HepG2 (cell line): Measurements from ENCODE around the gene FAM20C. TPM values are rescaled to one million over a fixed set of nuclear protein-coding genes. Genes with fewer than 3 reads are reported as not detected.

Experiments
- ATAC-seq: fragments of 200-7000 bp; cut with Tn5 transposase; 3 replicates; pipeline ENCODE4 v1.9.1; 2020; ENCODE audit warnings: mild to moderate bottlenecking, moderate library complexity
- BruUV-seq: library from RNA; stranded (reverse); fragments of 400-500 nt; replicated peaks from 2 replicates; lab custom pipeline; 2021; lab: Mats Ljungman, UMichigan
- CTCF ChIA-PET: fragments of 300-600 bp; formaldehyde crosslinking; extraction: SDS; loops from one replicate; lab custom pipeline; 2021; ENCODE audit warnings: low total read pairs, inconsistent platforms, low intra/inter-chr PET ratio; lab: Yijun Ruan, JAX
- POLR2A ChIA-PET: fragments of 350-600 bp; sonication (Branson Sonifier 250); formaldehyde crosslinking; loops from one replicate; lab custom pipeline; 2020; ENCODE audit warnings: antibody characterized with exemption, inconsistent platforms; lab: Yijun Ruan, JAX
- DNase-seq: peaks from one replicate; pipeline ENCODE4 v3.0.0-alpha.2; 2015; ENCODE audit warnings: low spot score
- FAIRE-seq: peaks from 3 replicates; lab custom pipeline; 2011; peaks lifted over from hg19 to GRCh38; lab: Jason Lieb, UNC
- H2AFZ ChIP-seq: one replicate; pipeline ENCODE4 v1.6.1; 2011; ENCODE audit warnings: low read length, inconsistent platforms
- H3K27ac ChIP-seq: fragments of 300-600 bp; 3 replicates; pipeline ENCODE4 v1.8.0; 2011; ENCODE audit warnings: mixed run types, mild to moderate bottlenecking, mixed read lengths, low read length, inconsistent platforms; ENCODE audit not compliant: insufficient read depth; ENCODE audit errors: extremely low read length
- H3K27me3 ChIP-seq, 2 experiments: fragments of 200-600 bp in 1 of 2; 2 replicates in 1 of 2; 3 replicates in 1 of 2; pipeline versions ENCODE4 v1.6.0 to v1.8.0; 2011; ENCODE audit warnings: low read length in 2 of 2, mild to moderate bottlenecking in 2 of 2, moderate library complexity in 2 of 2, inconsistent platforms in 1 of 2; ENCODE audit not compliant: insufficient read depth in 2 of 2, control insufficient read depth in 1 of 2
- H3K36me3 ChIP-seq, 2 experiments: fragments of 200-600 bp in 1 of 2; replicated peaks in 1 of 2; 2 replicates in 1 of 2; 3 replicates in 1 of 2; pipeline versions ENCODE4 v1.5.1 to v1.8.0; 2011; ENCODE audit warnings: low read length in 2 of 2, inconsistent platforms in 1 of 2; ENCODE audit not compliant: insufficient read depth in 2 of 2, control insufficient read depth in 1 of 2
- H3K4me1 ChIP-seq: 2 replicates; pipeline ENCODE4 v1.5.1; 2012; ENCODE audit warnings: low read length, inconsistent platforms; ENCODE audit not compliant: insufficient read depth
- H3K4me2 ChIP-seq: 2 replicates; pipeline ENCODE4 v1.6.0; 2011; ENCODE audit warnings: low read depth, low read length, inconsistent platforms
- H3K4me3 ChIP-seq, 3 experiments: fragments of 200-600 bp in 1 of 3; sonication (generic), shearing (Covaris generic) in 1 of 3; replicated peaks in 1 of 3; 2 replicates each; pipeline ENCODE4 v1.5.1; 2011 to 2016; ENCODE audit warnings: low read length in 3 of 3, inconsistent platforms in 2 of 3, low read depth in 2 of 3, mild to moderate bottlenecking in 2 of 3, control low read depth in 1 of 3, mixed read lengths in 1 of 3; ENCODE audit not compliant: insufficient read depth in 1 of 3
- H3K79me2 ChIP-seq: one replicate; pipeline ENCODE4 v1.6.1; 2011; ENCODE audit warnings: low read length, inconsistent platforms; ENCODE audit not compliant: insufficient read depth
- H3K9ac ChIP-seq: 2 replicates; pipeline ENCODE4 v1.6.0; 2011; ENCODE audit warnings: mild to moderate bottlenecking, low read depth, low read length, inconsistent platforms; ENCODE audit not compliant: insufficient read depth
- H3K9me3 ChIP-seq: 2 replicates; pipeline ENCODE4 v1.5.1; 2012; ENCODE audit warnings: mild to moderate bottlenecking, low read length
- H4K20me1 ChIP-seq: 2 replicates; pipeline ENCODE4 v1.6.0; 2011; ENCODE audit warnings: inconsistent platforms, mild to moderate bottlenecking, low read length, moderate library complexity; ENCODE audit not compliant: insufficient read depth
- ASH2L ChIP-seq: fragments of 300-600, 200-600 bp; sonication (generic); IDR thresholded peaks from 2 replicates; pipeline ENCODE4 v1.7.0; 2017; ENCODE audit warnings: low read depth, mild to moderate bottlenecking, moderate library complexity, mixed read lengths, low read length; ENCODE audit not compliant: insufficient read length
- CHCHD3 ChIP-seq: sonication (generic); formaldehyde crosslinking; IDR thresholded peaks from 2 replicates; pipeline ENCODE4 v1.8.0; 2022; ENCODE audit warnings: mild to moderate bottlenecking, missing genetic modification reagents, moderate library complexity
- GTF2F1 ChIP-seq: fragments of 150-350 bp; IDR thresholded peaks from 2 replicates; pipeline ENCODE4 v1.6.1; 2014; ENCODE audit warnings: low read length
- HNRNPUL1 ChIP-seq: fragments of 200-400 bp; formaldehyde crosslinking; IDR thresholded peaks from 2 replicates; pipeline ENCODE4 v1.6.1; 2017; ENCODE audit warnings: low read depth, mild to moderate bottlenecking, low read length, moderate library complexity
- KDM1A ChIP-seq: IDR thresholded peaks from 2 replicates; pipeline ENCODE4 v1.6.1; 2016; ENCODE audit warnings: missing compliant biosample characterization
- PITX1 ChIP-seq: sonication (generic); formaldehyde crosslinking; IDR thresholded peaks from 2 replicates; pipeline ENCODE4 v1.5.1; 2020; ENCODE audit warnings: mild to moderate bottlenecking, missing genetic modification reagents
- SMARCC2 ChIP-seq: fragments of 450-650 bp; IDR thresholded peaks from 2 replicates; pipeline ENCODE4 v1.6.1; 2017; ENCODE audit warnings: antibody characterized with exemption, mild to moderate bottlenecking
- SSRP1 ChIP-seq: IDR thresholded peaks from 2 replicates; pipeline ENCODE4 v1.6.1; 2016; ENCODE audit warnings: control low read depth
- TBP ChIP-seq: sonication (generic); formaldehyde crosslinking; IDR thresholded peaks from 2 replicates; pipeline ENCODE4 v1.5.0; 2020; ENCODE audit warnings: missing genetic modification reagents
- ZNF607 ChIP-seq: sonication (generic); formaldehyde crosslinking; IDR thresholded peaks from 2 replicates; pipeline ENCODE4 v1.5.1; 2020; ENCODE audit warnings: missing genetic modification reagents, mild to moderate bottlenecking, borderline replicate concordance
- WGBS: methylation state at CpG from one replicate; pipeline ENCODE4 v1.1.6; 2017; ENCODE audit warnings: low lambda C conversion rate; 5-methylcytosine and 5-hydroxymethylcytosine counted together
- in situ Hi-C: cut with HindIII; loops from 2 replicates; pipeline ENCODE4 v1.10.0; 2017; ENCODE audit warnings: low pct_unique_long_range_greater_than_20kb; ENCODE audit not compliant: extremely low pct_ligation_motif_present
- intact Hi-C: fragments of 100-400 bp; cut with micrococcal nuclease; formaldehyde crosslinking; loops from one replicate; pipeline ENCODE4 v1.10.0; 2022; ENCODE audit not compliant: unreplicated experiment
- polyA plus RNA-seq, 8 experiments: library from polyadenylated mRNA; depleted of rRNA in 3 of 8; stranded (reverse) in 7 of 8; unstranded in 1 of 8; fragments of >200 nt; fragmentation: Illumina TruSeq in 4 of 8; extraction: Trizol in 4 of 8; gene quantifications; 2 replicates each; pipeline versions ENCODE4 v1.2.1 to v1.2.3, GENCODE V29; 2011 to 2016; ENCODE audit warnings: low read depth in 4 of 8, missing spikeins in 1 of 8, mixed read lengths in 1 of 8; ENCODE audit not compliant: insufficient read depth in 1 of 8
- total RNA-seq, 5 experiments: library from RNA; depleted of rRNA; stranded (reverse); fragments of >200 nt; fragmentation: Illumina TruSeq; extraction: Trizol; gene quantifications; 2 replicates each; pipeline ENCODE4 v1.2.3, GENCODE V29; 2016; ENCODE audit warnings: low read depth in 1 of 5
- TF ChIP-seq, protein P1 (sequence below): sonication (generic); formaldehyde crosslinking; IDR thresholded peaks from 2 replicates; pipeline ENCODE4 v1.8.0; 2022; ENCODE audit warnings: mild to moderate bottlenecking, missing genetic modification reagents, borderline replicate concordance
- TF ChIP-seq, protein P2 (sequence below): IDR thresholded peaks from 2 replicates; pipeline ENCODE4 v1.6.1; 2012; ENCODE audit warnings: inconsistent platforms
- TF ChIP-seq, protein P3 (sequence below): sonication (generic); formaldehyde crosslinking; IDR thresholded peaks from 2 replicates; pipeline ENCODE4 v1.8.1; 2023; ENCODE audit warnings: mild to moderate bottlenecking, missing genetic modification reagents, borderline replicate concordance
- TF ChIP-seq, protein P4 (sequence below): sonication (generic); formaldehyde crosslinking; IDR thresholded peaks from 2 replicates; pipeline ENCODE4 v1.8.0; 2022; ENCODE audit warnings: missing genetic modification reagents, mild to moderate bottlenecking, borderline replicate concordance
- TF ChIP-seq, protein P5 (sequence below): IDR thresholded peaks from 2 replicates; pipeline ENCODE4 v1.6.1; 2016; ENCODE audit warnings: low read depth, borderline replicate concordance

FAM20C gene
- total and polyA plus RNA-seq, 2 of the 13 experiments (the other 11 are each of a cell fraction or from before 2014, with no cell fraction given), result 11.9 to 19.9 TPM

DNA sequence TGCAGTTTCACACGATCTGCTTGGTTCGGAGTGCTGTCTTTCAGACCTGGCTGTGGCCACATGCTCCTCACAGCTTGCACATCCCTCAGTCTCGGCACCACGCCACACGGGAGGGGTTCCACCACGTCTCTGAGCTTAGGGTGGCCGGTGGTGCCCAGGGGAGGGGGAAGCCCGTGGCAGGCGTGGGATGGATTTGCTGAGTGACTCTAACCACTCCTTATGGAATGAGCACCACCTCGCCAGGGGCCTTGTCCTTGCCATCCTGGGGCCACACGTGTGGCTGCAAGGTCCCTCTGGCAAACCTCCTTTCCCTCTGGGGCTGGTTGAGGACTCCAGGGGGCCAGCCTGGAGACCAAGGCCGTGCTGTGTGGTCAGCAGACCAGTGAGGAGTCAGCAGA is 29.1 kb upstream of the FAM20C start:
- Histone ChIP-seq H3K4me3 (no peak overlapping the region), H3K79me2 (no peaks in the 10 kb centered on the region), H3K4me2 (no peak overlapping the region), H3K36me3 (no peaks in the 10 kb centered on the region), H3K9me3 (no peaks in the 10 kb centered on the region), H3K9ac (no peak overlapping the region), H3K27ac (no peak overlapping the region), H2AFZ (no peak overlapping the region), H4K20me1 (no peaks in the 10 kb centered on the region), H3K4me1 (peaks cover 8% of the 10 kb centered on the region), H3K27me3 (peaks cover 12 to 78% of the 10 kb centered on the region in 2 experiments; a peak in 3 of 5 replicates)
- intact Hi-C loops, result no loop called here
- no TSS peak for BruUV-seq
- CTCF ChIA-PET, result no interaction called here
- in situ Hi-C loops, result no loop called here
- TF ChIP-seq HNRNPUL1 (no peak), KDM1A (no peak), GTF2F1 (no peak), TBP (CRISPR knock-in tag) (no peak), CHCHD3 (no peak)
- TF ChIP-seq, protein P1, sequence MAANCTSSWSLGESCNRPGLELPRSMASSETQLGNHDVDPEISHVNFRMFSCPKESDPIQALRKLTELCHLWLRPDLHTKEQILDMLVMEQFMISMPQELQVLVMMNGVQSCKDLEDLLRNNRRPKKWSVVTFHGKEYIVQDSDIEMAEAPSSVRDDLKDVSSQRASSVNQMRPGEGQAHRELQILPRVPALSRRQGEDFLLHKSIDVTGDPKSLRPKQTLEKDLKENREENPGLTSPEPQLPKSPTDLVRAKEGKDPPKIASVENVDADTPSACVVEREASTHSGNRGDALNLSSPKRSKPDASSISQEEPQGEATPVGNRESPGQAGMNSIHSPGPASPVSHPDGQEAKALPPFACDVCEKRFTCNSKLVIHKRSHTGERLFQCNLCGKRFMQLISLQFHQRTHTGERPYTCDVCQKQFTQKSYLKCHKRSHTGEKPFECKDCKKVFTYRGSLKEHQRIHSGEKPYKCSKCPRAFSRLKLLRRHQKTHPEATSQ (CRISPR knock-in tag), result no peak
- FAIRE-seq (no peak), ATAC-seq (no peak), DNase-seq (no peak)
- WGBS, result 51% methylated on average over 2 of the region's 12 CpGs
- POLR2A ChIA-PET, result no interaction called here

DNA sequence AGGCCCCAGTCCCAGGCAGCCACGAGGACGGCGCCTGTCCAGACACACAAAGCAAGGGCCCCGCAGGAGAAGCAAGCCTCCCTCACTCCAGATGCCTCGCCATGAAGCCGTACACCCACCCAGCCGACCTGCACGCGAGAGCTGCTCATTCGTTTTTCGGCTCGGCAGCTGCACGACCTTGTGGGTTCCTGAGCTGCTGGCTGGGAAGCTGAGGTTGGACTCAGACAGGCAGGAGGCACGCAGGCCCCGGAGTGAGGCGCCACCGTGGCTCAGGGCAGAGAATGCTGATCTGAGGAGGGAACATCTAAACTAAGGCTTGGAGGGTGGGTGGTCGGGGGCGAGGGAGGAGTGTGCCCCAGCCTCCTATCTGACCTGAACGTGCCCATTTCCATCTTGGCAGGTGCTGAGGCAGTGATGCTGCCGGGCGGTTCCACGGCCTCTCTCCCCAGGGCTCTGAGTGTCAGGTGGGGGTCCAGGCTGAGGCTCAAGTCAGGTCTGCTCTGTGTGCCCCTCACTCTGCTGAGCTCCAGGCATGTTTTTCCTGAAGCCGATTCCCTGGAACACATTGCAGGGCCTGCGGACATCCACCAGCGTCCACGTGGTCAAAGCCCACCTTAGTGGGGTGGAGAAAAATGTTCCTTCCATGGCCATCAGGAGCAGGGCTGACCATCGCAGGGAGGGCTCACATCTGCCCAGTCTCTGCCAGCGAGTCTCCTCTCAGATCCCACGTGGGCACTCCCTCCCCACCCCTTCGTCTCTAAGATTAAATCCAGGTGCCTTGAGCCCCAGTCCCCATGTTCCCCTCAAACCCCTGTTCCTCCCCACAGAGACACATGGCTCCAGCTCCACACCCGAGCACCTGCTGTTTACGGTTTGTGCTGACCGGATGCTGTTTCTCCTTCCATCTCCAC is 28.1 kb upstream of the FAM20C start:
- BruUV-seq, result no TSS peak
- Histone ChIP-seq H3K4me1 (peaks cover 8% of the 10 kb centered on the region), H3K36me3 (no peaks in the 10 kb centered on the region), H3K4me2 (no peak overlapping the region), H4K20me1 (no peaks in the 10 kb centered on the region), H3K9me3 (no peaks in the 10 kb centered on the region), H2AFZ (no peak overlapping the region), H3K27me3 (peaks cover 12 to 78% of the 10 kb centered on the region in 2 experiments; a peak in 4 of 5 replicates), H3K27ac (no peak overlapping the region), H3K79me2 (no peaks in the 10 kb centered on the region), H3K4me3 (no peak overlapping the region), H3K9ac (no peak overlapping the region)
- ATAC-seq (no peak), DNase-seq (no peak), FAIRE-seq (no peak)
- CTCF ChIA-PET, result no interaction called here
- POLR2A ChIA-PET, result no interaction called here
- in situ Hi-C loops, result no loop called here
- WGBS, result 55% methylated on average over 22 of the region's 34 CpGs
- intact Hi-C loops, result no loop called here
- no peak for TF ChIP-seq SSRP1 (CRISPR knock-in tag)
- TF ChIP-seq, protein P2, sequence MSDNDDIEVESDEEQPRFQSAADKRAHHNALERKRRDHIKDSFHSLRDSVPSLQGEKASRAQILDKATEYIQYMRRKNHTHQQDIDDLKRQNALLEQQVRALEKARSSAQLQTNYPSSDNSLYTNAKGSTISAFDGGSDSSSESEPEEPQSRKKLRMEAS, result no peak
- TF ChIP-seq ASH2L, result no peak
- TF ChIP-seq SMARCC2, result no peak
- TF ChIP-seq, protein P3, sequence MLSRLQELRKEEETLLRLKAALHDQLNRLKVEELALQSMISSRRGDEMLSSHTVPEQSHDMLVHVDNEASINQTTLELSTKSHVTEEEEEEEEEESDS (CRISPR knock-in tag), result no peak
- TF ChIP-seq, protein P4, sequence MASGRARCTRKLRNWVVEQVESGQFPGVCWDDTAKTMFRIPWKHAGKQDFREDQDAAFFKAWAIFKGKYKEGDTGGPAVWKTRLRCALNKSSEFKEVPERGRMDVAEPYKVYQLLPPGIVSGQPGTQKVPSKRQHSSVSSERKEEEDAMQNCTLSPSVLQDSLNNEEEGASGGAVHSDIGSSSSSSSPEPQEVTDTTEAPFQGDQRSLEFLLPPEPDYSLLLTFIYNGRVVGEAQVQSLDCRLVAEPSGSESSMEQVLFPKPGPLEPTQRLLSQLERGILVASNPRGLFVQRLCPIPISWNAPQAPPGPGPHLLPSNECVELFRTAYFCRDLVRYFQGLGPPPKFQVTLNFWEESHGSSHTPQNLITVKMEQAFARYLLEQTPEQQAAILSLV (CRISPR knock-in tag), result no peak
- no peak for TF ChIP-seq PITX1 (CRISPR knock-in tag)
- TF ChIP-seq ZNF607 (CRISPR knock-in tag), result no peak
- TF ChIP-seq, protein P5, sequence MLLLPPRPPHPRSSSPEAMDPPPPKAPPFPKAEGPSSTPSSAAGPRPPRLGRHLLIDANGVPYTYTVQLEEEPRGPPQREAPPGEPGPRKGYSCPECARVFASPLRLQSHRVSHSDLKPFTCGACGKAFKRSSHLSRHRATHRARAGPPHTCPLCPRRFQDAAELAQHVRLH, result no peak
